Common myeloid progenitor, CD34-positive (primary cell): Measurements from ENCODE around the gene OR51A4.

ENCODE experiments used
- CTCF ChIA-PET: fragments of 350-600 bp; sonication (Branson Sonifier 250); formaldehyde crosslinking; loops from one replicate; lab custom pipeline; 2021; ENCODE audit warnings: antibody characterized with exemption; lab: Charles Lee
- POLR2A ChIA-PET: fragments of 350-600 bp; sonication (Branson Sonifier 250); formaldehyde crosslinking; loops from one replicate; lab custom pipeline; 2021; ENCODE audit warnings: antibody characterized with exemption; lab: Charles Lee
- DNase-seq, 3 donors: peaks; one replicate each; pipeline versions ENCODE4 v3.0.0 to v3.0.0-alpha.2; 2013
- H3K27ac ChIP-seq, 2 experiments: 1 replicate in 1 of 2; 2 replicates in 1 of 2; pipeline ENCODE4 v1.7.0; 2013; ENCODE audit warnings: inconsistent platforms in 2 of 2, low read length in 2 of 2, mild to moderate bottlenecking in 2 of 2, low read depth in 1 of 2, moderate library complexity in 1 of 2; ENCODE audit not compliant: severe bottlenecking in 2 of 2, insufficient read depth in 1 of 2, poor library complexity in 1 of 2
- H3K27me3 ChIP-seq, 5 experiments: replicated peaks in 2 of 5; 1 replicate in 3 of 5; 2 replicates in 2 of 5; pipeline versions ENCODE4 v1.6.1 to v1.7.0; 2013; ENCODE audit warnings: low read length in 4 of 5, mild to moderate bottlenecking in 2 of 5, moderate library complexity in 2 of 5, inconsistent platforms in 1 of 5; ENCODE audit not compliant: insufficient read depth in 5 of 5, control insufficient read depth in 4 of 5
- H3K36me3 ChIP-seq, 4 experiments: 1 replicate in 2 of 4; 2 replicates in 2 of 4; pipeline versions ENCODE4 v1.6.1 to v1.7.0; 2013; ENCODE audit warnings: low read length in 3 of 4, control low read depth in 1 of 4, mild to moderate bottlenecking in 1 of 4; ENCODE audit not compliant: control insufficient read depth in 4 of 4, insufficient read depth in 4 of 4
- H3K4me1 ChIP-seq, 4 experiments: 1 replicate in 3 of 4; 2 replicates in 1 of 4; pipeline versions ENCODE4 v1.6.1 to v1.7.1; 2013; ENCODE audit warnings: low read length in 3 of 4, mild to moderate bottlenecking in 3 of 4, control low read depth in 1 of 4, inconsistent platforms in 1 of 4, moderate library complexity in 1 of 4; ENCODE audit not compliant: control insufficient read depth in 4 of 4, insufficient read depth in 4 of 4; ENCODE audit errors: control extremely low read depth in 1 of 4
- H3K4me3 ChIP-seq, 7 experiments: 1 replicate in 4 of 7; 2 replicates in 3 of 7; pipeline versions ENCODE4 v1.5.1 to v1.7.0; 2013; ENCODE audit warnings: mild to moderate bottlenecking in 7 of 7, low read length in 6 of 7, moderate library complexity in 6 of 7, inconsistent platforms in 2 of 7, low read depth in 2 of 7, control low read depth in 1 of 7; ENCODE audit not compliant: insufficient read depth in 4 of 7, control insufficient read depth in 1 of 7; ENCODE audit errors: extremely low read depth in 1 of 7
- H3K9me3 ChIP-seq, 5 experiments: 1 replicate in 4 of 5; 2 replicates in 1 of 5; pipeline versions ENCODE4 v1.6.1 to v1.7.1; 2013; ENCODE audit warnings: low read length in 4 of 5, mild to moderate bottlenecking in 2 of 5, inconsistent platforms in 1 of 5, low read depth in 1 of 5, moderate library complexity in 1 of 5; ENCODE audit not compliant: control insufficient read depth in 4 of 5, insufficient read depth in 2 of 5; ENCODE audit errors: control extremely low read depth in 1 of 5
- WGBS: methylation state at CpG from one replicate; pipeline ENCODE4 v1.1.5; 2013; ENCODE audit not compliant: insufficient coverage; 5-methylcytosine and 5-hydroxymethylcytosine counted together

OR51A4 gene

GRCh38 chr11:4924239-4924638 is 23.2 kb downstream of the OR51A4 start, which contains the start of gene OR51G1:
Gene OR51G1 (minus strand): TSS chr11:4924339. CDS start chr11:4924339, 0 bp downstream.
- no peak within 1 kb of the TSS for H3K27ac ChIP-seq
- H3K36me3 ChIP-seq: no peaks in the 10 kb centered on the region
- POLR2A ChIA-PET: no interaction called here
- peaks cover 0 to 2% (median 0%) of the 10 kb centered on the region in 5 experiments for H3K27me3 ChIP-seq
- CTCF ChIA-PET: no interaction called here
- no peak within 1 kb of the TSS for H3K4me3 ChIP-seq
- no peak for DNase-seq
- no peaks in the 10 kb centered on the region for H3K9me3 ChIP-seq
- 100% methylated on average over 1 of the region's 1 CpG for WGBS
- H3K4me1 ChIP-seq: no peaks in the 10 kb centered on the region

- ChIA-PET POLR2A (no interaction called here), CTCF (no interaction called here)
- Histone ChIP-seq H3K36me3 (no peaks in the 10 kb centered on the region), H3K27me3 (no peaks in the 10 kb centered on the region), H3K4me3 (no peak overlapping the region), H3K9me3 (no peaks in the 10 kb centered on the region), H3K4me1 (no peaks in the 10 kb centered on the region), H3K27ac (no peak overlapping the region)
- WGBS: no CpG with 5 or more reads among the region's 1 CpG
- DNase-seq: no peak
Observed at GRCh38 chr11:4922304-4922703, 25.1 kb downstream of the OR51A4 start.

- no peaks in the 10 kb centered on the region for H3K4me1 ChIP-seq
- 80% methylated on average over 1 of the region's 1 CpG for WGBS
- no peak for DNase-seq
Observed at GRCh38 chr11:4921796-4922195, 25.6 kb downstream of the OR51A4 start.

GRCh38 chr11:4919250-4919649 is 28.2 kb downstream of the OR51A4 start, which contains the start of gene OR51G2:
Gene OR51G2 (minus strand): TSS chr11:4919350. CDS start chr11:4915663, 3,687 bp downstream.
- Histone ChIP-seq H3K4me1 (no peaks in the 10 kb centered on the region), H3K4me3 (no peak within 1 kb of the TSS), H3K27ac (no peak within 1 kb of the TSS), H3K36me3 (no peaks in the 10 kb centered on the region), H3K9me3 (no peaks in the 10 kb centered on the region), H3K27me3 (no peaks in the 10 kb centered on the region)
- no peak for DNase-seq
- ChIA-PET CTCF (no interaction called here), POLR2A (no interaction called here)
- WGBS: 97% methylated on average over 3 of the region's 4 CpGs

More at GRCh38 chr11:4921796-4922195, 25.6 kb downstream of the OR51A4 start:
- no peak overlapping the region for H3K4me3 ChIP-seq
- no peak overlapping the region for H3K27ac ChIP-seq
- H3K9me3 ChIP-seq: no peaks in the 10 kb centered on the region
- H3K36me3 ChIP-seq: no peaks in the 10 kb centered on the region
- ChIA-PET CTCF (no interaction called here), POLR2A (no interaction called here)
- H3K27me3 ChIP-seq: no peaks in the 10 kb centered on the region

GRCh38 chr11:4916581-4916980 is 30.8 kb downstream of the OR51A4 start:
- ChIA-PET CTCF (no interaction called here), POLR2A (no interaction called here)
- H3K4me1 ChIP-seq: no peaks in the 10 kb centered on the region
- no peaks in the 10 kb centered on the region for H3K9me3 ChIP-seq
- H3K4me3 ChIP-seq: no peak overlapping the region
- no peak overlapping the region for H3K27ac ChIP-seq
- no peaks in the 10 kb centered on the region for H3K36me3 ChIP-seq
- no peak for DNase-seq
- no peaks in the 10 kb centered on the region for H3K27me3 ChIP-seq

- ChIA-PET CTCF (no interaction called here), POLR2A (no interaction called here)
Observed at GRCh38 chr11:4903484-4903883, 43.9 kb downstream of the OR51A4 start, which contains the start of gene OR51A7. Gene OR51A7 (plus strand): TSS chr11:4903783. CDS start chr11:4907370, 3,587 bp downstream.

More at GRCh38 chr11:4903484-4903883, 43.9 kb downstream of the OR51A4 start, which contains the start of gene OR51A7:
- no peak within 1 kb of the TSS for H3K27ac ChIP-seq
- no peaks in the 10 kb centered on the region for H3K4me1 ChIP-seq
- H3K36me3 ChIP-seq: no peaks in the 10 kb centered on the region
- no peak within 1 kb of the TSS for H3K4me3 ChIP-seq
- no peaks in the 10 kb centered on the region for H3K27me3 ChIP-seq
- H3K9me3 ChIP-seq: peaks cover 0 to 4% (median 0%) of the 10 kb centered on the region in 5 experiments
- no peak for DNase-seq
